K562 (cell line): Measurements from ENCODE around the gene ACRBP. TPM values are rescaled to one million over a fixed set of nuclear protein-coding genes. Genes with fewer than 3 reads are reported as not detected.

Experiments used
- CBX5 ChIP-seq: IDR thresholded peaks from 2 replicates; pipeline ENCODE4 v1.6.1; 2014; ENCODE audit warnings: low read depth, borderline replicate concordance
- CCNT2 ChIP-seq: IDR thresholded peaks from 2 replicates; pipeline ENCODE4 v1.6.1; 2011; ENCODE audit warnings: borderline replicate concordance, low read depth, mild to moderate bottlenecking, moderate library complexity, mixed read lengths, low read length; ENCODE audit not compliant: insufficient read length; ENCODE audit errors: extremely low read depth
- ESRRA ChIP-seq: fragments of 450-650 bp; IDR thresholded peaks from 2 replicates; pipeline ENCODE4 v1.6.1; 2014; ENCODE audit warnings: low read depth, mild to moderate bottlenecking, moderate library complexity, borderline replicate concordance
- FOXJ3 ChIP-seq: sonication (generic); formaldehyde crosslinking; IDR thresholded peaks from 2 replicates; pipeline ENCODE4 v1.4.0; 2020; ENCODE audit warnings: mild to moderate bottlenecking, missing genetic modification reagents
- FOXM1 ChIP-seq, 2 experiments: fragments of 450-650 bp in 1 of 2; sonication (generic) in 1 of 2; formaldehyde crosslinking in 1 of 2; IDR thresholded peaks; 2 replicates each; pipeline versions ENCODE4 v1.6.1 to v1.9.0; 2017 to 2022; ENCODE audit warnings: low read depth in 2 of 2, mild to moderate bottlenecking in 2 of 2, missing genetic modification reagents in 1 of 2, moderate library complexity in 1 of 2
- MAZ ChIP-seq, 2 experiments: fragments of 450-650 bp in 1 of 2; sonication (generic) in 1 of 2; formaldehyde crosslinking; IDR thresholded peaks in 1 of 2; conservative IDR thresholded peaks in 1 of 2; 2 replicates each; pipeline versions ENCODE4 v1.4.0 to v1.5.0; 2020; ENCODE audit warnings: mild to moderate bottlenecking in 1 of 2, missing genetic modification reagents in 1 of 2
- NCOA4 ChIP-seq: fragments of 450-650 bp; IDR thresholded peaks from 2 replicates; pipeline ENCODE4 v1.6.1; 2018; ENCODE audit warnings: mild to moderate bottlenecking; ENCODE audit not compliant: partially characterized antibody
- PBX2 ChIP-seq, 2 experiments: IDR thresholded peaks in 1 of 2; conservative IDR thresholded peaks in 1 of 2; 2 replicates each; pipeline ENCODE4 v1.6.1; 2016; ENCODE audit warnings: low read depth in 2 of 2, mild to moderate bottlenecking in 1 of 2, missing compliant biosample characterization in 1 of 2, missing genetic modification characterization in 1 of 2, moderate library complexity in 1 of 2
- PHF20 ChIP-seq: fragments of 450-650 bp; IDR thresholded peaks from 2 replicates; pipeline ENCODE4 v1.6.1; 2018; ENCODE audit not compliant: partially characterized antibody
- SMARCA5 ChIP-seq: fragments of 450-650 bp; IDR thresholded peaks from 2 replicates; pipeline ENCODE4 v1.6.1; 2016
- TEAD4 ChIP-seq, 2 experiments: sonication (generic) in 1 of 2; formaldehyde crosslinking in 1 of 2; IDR thresholded peaks; 2 replicates each; pipeline versions ENCODE4 v1.6.1 to v1.8.0; 2012 to 2022; ENCODE audit warnings: borderline replicate concordance in 1 of 2, inconsistent platforms in 1 of 2, low read length in 1 of 2, mild to moderate bottlenecking in 1 of 2, missing genetic modification reagents in 1 of 2
- ZBTB9 ChIP-seq: fragments of 450-650 bp; formaldehyde crosslinking; IDR thresholded peaks from 2 replicates; pipeline ENCODE4 v1.4.0; 2020; ENCODE audit warnings: mild to moderate bottlenecking, moderate library complexity
- ZNF511 ChIP-seq: sonication (generic); formaldehyde crosslinking; IDR thresholded peaks from 2 replicates; pipeline ENCODE4 v1.8.0; 2022; ENCODE audit warnings: mild to moderate bottlenecking, missing genetic modification reagents
- ZNF740 ChIP-seq, 3 experiments: fragments of 200-800 bp in 1 of 3; sonication (Bioruptor generic) in 1 of 3; sonication (generic) in 1 of 3; formaldehyde crosslinking in 1 of 3; IDR thresholded peaks; 2 replicates each; pipeline versions ENCODE4 v1.6.1 to v1.8.0; 2016 to 2022; ENCODE audit warnings: mild to moderate bottlenecking in 2 of 3, missing compliant biosample characterization in 2 of 3, missing genetic modification characterization in 2 of 3, missing genetic modification reagents in 1 of 3
- polyA plus RNA-seq, 8 experiments: library from polyadenylated mRNA; depleted of rRNA in 4 of 8; stranded (reverse) in 5 of 8; unstranded in 3 of 8; fragments of >200 nt; fragmentation: Nextera tagmentation in 2 of 8; fragmentation: Illumina TruSeq in 1 of 8; extraction: Ambion mirVana in 2 of 8; extraction: Trizol in 1 of 8; gene quantifications; 2 replicates each; pipeline versions ENCODE4 v1.2.1 to v1.2.3, GENCODE V29; 2011 to 2014; ENCODE audit warnings: inconsistent platforms in 1 of 8, missing spikeins in 1 of 8
- total RNA-seq, 7 experiments: library from RNA; depleted of rRNA in 6 of 7; stranded (reverse); fragments of >200 nt in 6 of 7; fragmentation: Illumina TruSeq in 2 of 7; extraction: Trizol in 2 of 7; gene quantifications; 2 replicates each; pipeline versions ENCODE4 v1.2.1 to v1.2.3, GENCODE V29; 2011 to 2021; ENCODE audit warnings: low replicate concordance in 1 of 7

Gene ACRBP
- total and polyA plus RNA-seq, 9 of the 15 experiments (the other 6 are each of a cell fraction or from before 2014, with no cell fraction given): 3.1 to 31.8 (median 8.4) TPM

GRCh38 chr12:6613015-6613775 lies 34.0 kb downstream of the ACRBP start (continued):
- TF ChIP-seq FOXM1 (IDR thresholded peaks at IDR 0.05; ENCODE audit: low read depth) (peak; percentile 39; the same call in 1 of the 2 replicates), FOXM1 (CRISPR knock-in tag; IDR thresholded peaks at IDR 0.05; ENCODE audit: low read depth) (no peak), NCOA4 (no peak), FOXJ3 (CRISPR knock-in tag) (no peak), PHF20 (no peak), TEAD4 (IDR thresholded peaks at IDR 0.05; ENCODE audit: low read length) (peak; percentile 80), TEAD4 (CRISPR knock-in tag; IDR thresholded peaks at IDR 0.05; ENCODE audit: borderline replicate concordance) (no peak), ZNF511 (CRISPR knock-in tag) (no peak; the same call in 1 of the 2 replicates), ESRRA (peak; percentile 19; the same call in 1 of the 2 replicates), ZBTB9 (CRISPR knock-in tag) (0 out of 2 replicates have a peak, but pooled peaks have one; percentile 71), CBX5 (no peak), SMARCA5 (peak; percentile 93), PBX2 (CRISPR knock-in tag; IDR thresholded peaks at IDR 0.05; ENCODE audit: low read depth) (no peak), PBX2 (tag; conservative IDR thresholded peaks at IDR 0.05; ENCODE audit: low read depth) (no peak), MAZ (CRISPR knock-in tag; conservative IDR thresholded peaks at IDR 0.05 in 1 of 2, IDR thresholded peaks at IDR 0.05 in 1 of 2) (peak; percentile 54 to 77; a peak in 3 of 4 replicates), ZNF740 (CRISPR knock-in tag; IDR thresholded peaks at IDR 0.05) (peak; percentile 89), ZNF740 (tag; IDR thresholded peaks at IDR 0.05) (peak in 1 of 2 experiments; percentile 97; a peak in 1 of 4 replicates), CCNT2 (no peak)
